Vagina (tissue), 2 donors: ENCODE data around the gene ACYP2. TPM values are rescaled to one million over a fixed set of nuclear protein-coding genes. Genes with fewer than 3 reads are reported as not detected.

Source experiments
- DNase-seq, 2 donors: peaks; one replicate each; pipeline ENCODE4 v3.0.0-alpha.2; 2017; ENCODE audit errors: extremely low spot score in 2 of 2
- H3K27ac ChIP-seq: fragments of 200-600 bp; sonication (generic); one replicate; pipeline ENCODE4 v1.5.1; 2019
- H3K27me3 ChIP-seq: fragments of 200-600 bp; sonication (generic); one replicate; pipeline ENCODE4 v1.5.1; 2019
- H3K36me3 ChIP-seq, 2 donors: fragments of 200-600 bp; sonication (generic); one replicate each; pipeline ENCODE4 v1.5.1; 2017 to 2019
- H3K4me1 ChIP-seq: fragments of 200-600 bp; sonication (generic); one replicate; pipeline ENCODE4 v1.5.1; 2019
- H3K4me3 ChIP-seq, 2 donors: fragments of 200-600 bp; sonication (generic); 1 replicate in 1 of 2; 2 replicates in 1 of 2; pipeline ENCODE4 v1.5.1; 2016 to 2019
- H3K9me3 ChIP-seq: fragments of 200-600 bp; sonication (generic); one replicate; pipeline ENCODE4 v1.5.1; 2019
- CTCF ChIP-seq, 3 experiments: fragments of 450-650 bp in 2 of 3; fragments of 200-600 bp in 1 of 3; sonication (generic) in 1 of 3; IDR thresholded peaks; one replicate each; pipeline ENCODE4 v1.5.1; 2017 to 2019; ENCODE audit warnings: antibody characterized with exemption in 3 of 3, mild to moderate bottlenecking in 2 of 3, moderate library complexity in 2 of 3
- POLR2A ChIP-seq, 2 donors: fragments of 450-650 bp; IDR thresholded peaks; one replicate each; pipeline ENCODE4 v1.6.1; 2017; ENCODE audit warnings: antibody characterized with exemption in 2 of 2, mild to moderate bottlenecking in 2 of 2, moderate library complexity in 2 of 2
- POLR2AphosphoS5 ChIP-seq, 2 donors: sonication (generic); formaldehyde crosslinking; IDR thresholded peaks; one replicate each; pipeline ENCODE4 v1.9.0; 2017; ENCODE audit warnings: antibody characterized with exemption in 2 of 2, mild to moderate bottlenecking in 2 of 2, low read depth in 1 of 2; ENCODE audit not compliant: insufficient read depth in 1 of 2
- intact Hi-C: fragments of 100-400 bp; cut with DNase I; formaldehyde crosslinking; loops from one replicate; pipeline ENCODE4 v1.15.1; 2023
- total RNA-seq: library from RNA; depleted of rRNA; stranded (reverse); fragments of >200 nt; gene quantifications from one replicate; pipeline ENCODE4 v1.2.3, GENCODE V29; 2016

Gene ACYP2
- total RNA-seq, 1 donor from 2014 or later, result 10.8 TPM

- intact Hi-C loops, result no loop called here
These were observed 11.7 kb upstream of the ACYP2 start for GRCh38 chr2:54103454-54104314.

GRCh38 chr2:54106631-54107454 lies 8.6 kb upstream of the ACYP2 start:
- Histone ChIP-seq H3K27me3 (no peaks in the 10 kb centered on the region), H3K9me3 (no peaks in the 10 kb centered on the region), H3K4me1 (peaks cover 8% of the 10 kb centered on the region), H3K4me3 (no peak overlapping the region), H3K27ac (no peak overlapping the region), H3K36me3 (no peaks in the 10 kb centered on the region)
- intact Hi-C loops, result no loop called here
- TF ChIP-seq CTCF (IDR thresholded peaks at IDR 0.05) (peak in 2 of 3 experiments; percentile 29 to 30), POLR2A (IDR thresholded peaks at IDR 0.05) (no peak)
- no peak for DNase-seq

More at GRCh38 chr2:54103454-54104314, 11.7 kb upstream of the ACYP2 start:
- Histone ChIP-seq H3K4me1 (peaks cover 8% of the 10 kb centered on the region), H3K36me3 (no peaks in the 10 kb centered on the region), H3K4me3 (no peak overlapping the region), H3K9me3 (no peaks in the 10 kb centered on the region), H3K27me3 (no peaks in the 10 kb centered on the region), H3K27ac (no peak overlapping the region)
- DNase-seq, result no peak
- TF ChIP-seq POLR2A (IDR thresholded peaks at IDR 0.05), result no peak
- no peak for TF ChIP-seq CTCF (IDR thresholded peaks at IDR 0.05)
- TF ChIP-seq POLR2AphosphoS5 (IDR thresholded peaks at IDR 0.05; ENCODE audit: insufficient read depth in 1 of 2, low read depth in 1 of 2), result peak in 1 of 2 donors; percentile 15

- Histone ChIP-seq H3K36me3 (no peaks in the 10 kb centered on the region), H3K27me3 (no peaks in the 10 kb centered on the region), H3K27ac (no peak overlapping the region), H3K9me3 (no peaks in the 10 kb centered on the region), H3K4me3 (no peak overlapping the region), H3K4me1 (peaks cover 8% of the 10 kb centered on the region)
- intact Hi-C loops, result no loop called here
- DNase-seq, result no peak
- TF ChIP-seq POLR2A (IDR thresholded peaks at IDR 0.05) (no peak), CTCF (IDR thresholded peaks at IDR 0.05) (no peak), POLR2AphosphoS5 (IDR thresholded peaks at IDR 0.05; ENCODE audit: insufficient read depth in 1 of 2, low read depth in 1 of 2) (no peak)
These were observed 8.0 kb upstream of the ACYP2 start for GRCh38 chr2:54107455-54107764.

GRCh38 chr2:54107903-54108615 lies 7.4 kb upstream of the ACYP2 start:
- H3K27ac ChIP-seq, result no peak overlapping the region
- TF ChIP-seq POLR2A (IDR thresholded peaks at IDR 0.05), result no peak
- TF ChIP-seq CTCF (IDR thresholded peaks at IDR 0.05), result no peak
- no peak for TF ChIP-seq POLR2AphosphoS5 (IDR thresholded peaks at IDR 0.05; ENCODE audit: insufficient read depth in 1 of 2, low read depth in 1 of 2)
- H3K4me1 ChIP-seq, result peaks cover 8% of the 10 kb centered on the region
- DNase-seq, result no peak
- no peaks in the 10 kb centered on the region for H3K27me3 ChIP-seq
- intact Hi-C loops, result no loop called here
- H3K36me3 ChIP-seq, result no peaks in the 10 kb centered on the region
- H3K9me3 ChIP-seq, result no peaks in the 10 kb centered on the region
- H3K4me3 ChIP-seq, result no peak overlapping the region
